Activated gamma-delta T cell treated with Interleukin-2 at 50 U/mL for 16 hours (primary cell): Measurements from ENCODE around the gene ANKRD28.

Experiments
- DNase-seq: peaks from one replicate; pipeline ENCODE4 v3.0.0-alpha.2; 2020

Gene ANKRD28

DNA sequence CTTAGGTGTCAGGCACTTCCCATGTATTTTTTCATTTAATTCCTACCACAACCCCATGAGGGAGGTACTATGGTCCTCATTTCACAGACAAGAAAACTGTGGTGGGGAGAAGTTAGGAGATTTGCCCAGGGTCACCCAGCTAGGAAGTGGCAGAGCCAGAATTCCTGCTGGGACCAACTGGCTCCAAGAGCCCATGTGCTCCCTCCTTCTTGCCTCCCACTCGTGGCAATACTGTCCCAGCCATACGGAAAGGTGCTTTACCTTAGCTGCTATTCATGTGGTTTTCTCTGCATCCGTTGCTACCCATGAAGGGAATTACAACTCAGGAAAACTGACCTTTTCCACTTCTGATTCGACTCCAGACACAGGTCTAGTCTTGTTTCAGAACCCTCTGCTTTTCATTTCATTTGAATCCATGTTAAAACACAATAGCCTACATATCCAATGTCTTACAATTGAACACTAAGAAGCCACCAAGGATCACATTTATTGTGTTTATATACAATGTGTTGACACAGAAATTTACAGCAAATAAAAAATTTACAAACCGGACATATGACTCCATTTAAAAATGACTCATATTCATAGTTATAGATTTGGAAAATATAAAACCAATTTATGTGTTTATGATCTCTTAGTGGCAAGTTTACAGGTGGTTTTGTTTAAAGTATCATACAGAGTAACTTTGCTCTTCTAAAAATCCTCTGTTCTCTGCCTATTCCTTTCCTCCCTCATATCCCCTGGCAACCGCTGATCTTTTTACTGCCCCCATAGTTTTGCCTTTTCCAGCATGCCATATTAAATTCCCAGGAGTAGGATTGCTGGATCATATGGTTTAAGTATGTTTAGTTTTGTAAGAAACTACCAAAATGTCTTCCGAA, 137.5 kb downstream of the ANKRD28 start:
- DNase-seq, result no peak

DNA sequence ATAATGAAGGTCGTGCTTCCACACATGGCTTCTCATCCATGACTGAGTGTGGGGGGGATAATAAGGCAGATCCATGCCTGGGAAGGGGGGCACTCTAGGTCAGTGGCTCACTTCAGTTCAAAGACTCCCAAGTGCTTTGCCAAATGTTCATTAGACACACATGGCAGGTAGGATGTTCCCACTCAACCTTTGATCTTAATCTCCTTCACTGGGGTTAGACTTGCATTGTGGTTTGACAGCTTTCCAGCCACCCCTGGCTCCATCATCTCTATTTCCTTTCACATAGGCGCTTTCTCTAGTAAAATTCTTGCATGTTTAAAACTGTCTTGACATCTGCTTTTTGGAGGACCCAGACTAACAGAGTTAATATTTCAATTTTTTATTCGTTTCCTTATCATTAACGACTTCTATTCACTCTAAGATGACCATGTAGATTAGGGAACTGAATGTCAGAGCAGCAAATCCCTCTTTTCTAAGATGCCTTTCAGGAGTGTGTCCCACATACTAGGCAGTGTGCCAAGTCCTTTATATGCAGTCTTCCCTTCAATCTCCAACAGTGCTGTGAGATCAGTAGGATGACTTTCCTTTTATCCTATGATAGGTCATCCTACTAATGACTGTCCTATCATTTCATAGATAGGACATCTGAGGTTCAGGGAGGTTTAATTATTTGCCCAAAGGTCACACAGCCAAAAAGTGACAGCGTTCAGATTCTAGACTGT, 138.4 kb downstream of the ANKRD28 start:
- DNase-seq, result no peak

GRCh38 chr3:15657016-15657415, 140.8 kb downstream of the ANKRD28 start:
- DNase-seq, result no peak

- DNase-seq, result no peak
Observed at GRCh38 chr3:15656342-15656741, 141.4 kb downstream of the ANKRD28 start.

DNA sequence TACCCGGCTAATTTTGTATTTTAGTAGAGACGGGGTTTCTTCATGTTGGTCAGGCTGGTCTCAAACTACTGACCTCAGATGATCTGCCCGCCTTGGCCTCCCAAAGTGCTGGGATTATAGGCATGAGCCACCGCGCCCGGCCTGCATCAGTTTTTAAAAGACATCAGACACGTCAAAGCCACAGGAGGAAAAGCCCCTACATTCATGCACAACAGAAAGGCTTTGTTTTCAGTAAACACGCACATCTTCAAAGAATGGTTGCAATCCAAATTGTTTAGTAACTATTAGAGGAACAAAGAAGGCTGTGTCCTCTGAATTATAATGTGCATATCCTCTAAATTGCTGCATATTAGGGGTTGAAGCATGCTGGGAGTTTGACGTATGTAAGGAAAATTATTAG, 142.9 kb downstream of the ANKRD28 start:
- DNase-seq, result no peak

DNA sequence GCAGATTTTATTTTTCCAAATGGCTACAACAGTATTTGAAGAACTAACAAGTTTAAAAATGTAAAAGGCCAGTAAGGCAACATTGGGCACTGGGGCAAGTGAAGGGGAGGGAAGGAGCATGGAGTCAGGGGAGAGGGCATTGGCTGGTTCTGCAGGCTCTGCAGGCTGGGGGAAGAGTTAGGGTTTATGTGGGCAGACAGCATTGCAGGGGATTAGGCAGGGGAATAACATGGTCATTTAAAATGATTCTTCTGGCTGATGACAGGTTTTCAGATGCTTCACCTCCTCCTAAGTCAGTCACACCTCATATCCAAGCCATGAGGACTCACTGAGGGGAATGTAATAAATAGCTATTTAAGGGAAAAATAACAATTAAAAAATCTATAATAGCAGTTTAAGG, 143.7 kb downstream of the ANKRD28 start:
- DNase-seq, result no peak

GRCh38 chr3:15653321-15653720, 144.5 kb downstream of the ANKRD28 start:
- no peak for DNase-seq

DNA sequence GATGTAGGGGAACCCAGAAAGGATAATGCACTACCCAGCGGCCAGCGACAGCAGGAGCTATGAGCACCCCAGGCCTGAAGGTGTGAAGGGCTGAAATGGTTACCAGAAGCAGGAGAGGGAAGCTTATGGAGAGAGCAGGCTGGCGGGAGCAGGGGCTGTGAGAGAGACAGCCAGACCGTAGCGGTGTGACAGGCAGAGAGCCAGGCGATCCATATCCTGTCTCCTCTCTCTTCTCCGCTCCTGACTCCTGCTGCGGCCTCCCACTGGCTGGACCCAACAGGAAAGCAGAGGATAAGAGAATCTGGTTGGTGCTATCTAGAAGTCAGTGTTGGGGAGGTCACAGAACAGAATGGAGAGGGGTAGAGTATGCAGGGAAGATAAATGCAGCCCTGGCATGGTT, 146.4 kb downstream of the ANKRD28 start:
- DNase-seq, result no peak

DNA sequence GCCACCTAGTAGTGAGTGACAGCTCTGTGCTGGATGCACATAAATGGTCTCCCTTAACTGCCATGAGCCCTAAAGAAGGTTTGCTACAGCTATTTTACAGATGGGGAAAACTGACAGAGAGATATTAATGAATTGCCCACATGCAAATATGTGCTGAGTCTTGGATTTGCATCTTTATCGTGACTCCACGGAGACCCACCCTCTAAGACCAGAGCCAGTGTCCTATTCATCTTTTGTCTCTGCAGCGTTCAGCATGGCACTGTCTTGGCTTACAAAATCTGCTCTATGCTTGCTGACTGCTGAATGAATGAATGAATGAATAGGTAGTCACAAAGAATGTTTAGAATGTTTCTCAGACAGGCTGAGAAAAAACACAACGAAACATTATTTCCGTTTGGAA, 147.9 kb downstream of the ANKRD28 start:
- no peak for DNase-seq

DNA sequence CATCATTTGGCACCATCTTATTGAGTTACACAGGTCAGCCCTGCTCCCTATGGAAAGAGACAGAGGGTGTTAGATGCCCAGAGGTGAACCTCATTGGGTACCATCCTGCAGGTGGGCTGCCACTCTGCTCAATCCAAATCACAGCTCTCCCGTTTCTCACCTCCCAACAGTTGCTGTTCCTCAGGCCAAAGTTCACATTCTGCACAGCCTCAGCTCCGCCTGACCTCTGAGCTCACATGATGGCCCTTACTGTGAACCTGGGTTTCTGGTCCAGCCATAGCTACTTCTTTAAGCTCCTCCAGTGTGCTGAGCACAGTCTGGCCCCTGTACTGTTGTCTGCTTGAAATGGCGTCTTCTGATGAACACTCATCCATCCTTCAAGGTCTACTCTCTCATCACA, 148.4 kb downstream of the ANKRD28 start:
- no peak for DNase-seq

DNA sequence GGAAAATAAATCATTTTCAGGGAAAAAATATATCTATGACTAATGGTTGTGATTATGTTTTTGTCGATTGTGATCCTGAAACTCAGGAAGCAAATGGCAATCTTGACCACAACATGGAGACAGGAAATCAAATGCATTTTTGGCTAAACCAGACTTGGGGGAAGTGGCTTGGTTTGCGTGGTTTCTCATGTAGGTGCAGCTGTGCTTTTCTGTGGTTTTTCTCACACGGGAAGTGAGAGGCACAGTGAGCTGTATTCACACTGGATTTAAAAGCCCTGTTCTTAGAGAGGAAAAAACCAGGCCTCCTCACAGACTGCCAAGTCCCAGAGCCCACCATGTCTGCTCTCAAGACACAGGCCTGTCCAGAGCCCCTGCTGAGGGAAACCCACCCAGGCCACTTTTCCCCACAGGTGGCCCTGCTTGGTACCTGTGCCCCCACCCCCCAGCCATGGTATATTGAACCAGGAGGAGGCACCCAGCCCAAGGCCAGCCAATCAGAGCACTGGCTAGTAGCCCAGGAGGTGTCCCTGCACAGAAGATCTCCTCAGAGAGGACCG, 150.1 kb downstream of the ANKRD28 start:
- DNase-seq, result peak; percentile 45

- DNase-seq, result no peak
Observed at GRCh38 chr3:15646851-15647511, 150.8 kb downstream of the ANKRD28 start.

GRCh38 chr3:15645740-15646501, 151.9 kb downstream of the ANKRD28 start:
- DNase-seq, result no peak

DNA sequence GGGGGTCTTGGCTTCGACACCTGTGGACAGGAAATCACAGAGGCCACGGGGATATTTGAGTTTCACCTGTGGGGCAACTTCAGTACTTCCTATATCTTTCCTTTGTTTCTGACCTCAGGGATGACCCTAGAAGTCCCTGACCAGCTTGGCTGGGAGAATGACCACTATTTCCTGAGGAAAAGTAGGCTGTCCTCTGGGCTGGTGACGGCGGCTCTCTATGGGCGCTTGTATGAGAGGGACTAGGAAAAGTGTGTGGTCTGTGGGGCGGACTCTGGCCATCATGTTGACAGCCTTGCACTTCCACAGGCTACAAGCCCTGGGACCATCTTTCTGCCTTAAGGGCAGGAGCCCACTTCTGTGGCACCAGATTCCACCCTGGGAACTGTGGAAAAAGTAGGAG, 152.5 kb downstream of the ANKRD28 start:
- no peak for DNase-seq

DNA sequence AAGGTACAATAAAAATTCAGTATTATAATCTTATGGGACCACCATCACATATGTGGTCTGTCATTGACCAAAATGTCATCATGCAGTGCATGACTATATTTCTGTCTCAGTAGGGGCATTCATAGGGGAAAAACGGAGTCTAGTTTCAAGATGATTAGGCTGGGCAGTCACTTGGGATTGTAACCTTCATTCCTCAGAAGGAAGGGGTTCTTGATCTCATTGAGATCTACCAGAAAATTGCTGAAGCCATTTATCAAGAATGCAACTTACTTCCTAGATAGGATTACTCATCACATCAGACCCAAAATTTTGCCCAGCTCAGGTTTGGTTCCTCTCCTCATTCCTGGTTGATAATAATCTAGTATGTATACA, 158.9 kb downstream of the ANKRD28 start:
- DNase-seq, result no peak

- DNase-seq, result no peak
Observed at GRCh38 chr3:15638193-15638890, 159.4 kb downstream of the ANKRD28 start.

- DNase-seq, result no peak
Observed at GRCh38 chr3:15637131-15637951, 160.4 kb downstream of the ANKRD28 start.

DNA sequence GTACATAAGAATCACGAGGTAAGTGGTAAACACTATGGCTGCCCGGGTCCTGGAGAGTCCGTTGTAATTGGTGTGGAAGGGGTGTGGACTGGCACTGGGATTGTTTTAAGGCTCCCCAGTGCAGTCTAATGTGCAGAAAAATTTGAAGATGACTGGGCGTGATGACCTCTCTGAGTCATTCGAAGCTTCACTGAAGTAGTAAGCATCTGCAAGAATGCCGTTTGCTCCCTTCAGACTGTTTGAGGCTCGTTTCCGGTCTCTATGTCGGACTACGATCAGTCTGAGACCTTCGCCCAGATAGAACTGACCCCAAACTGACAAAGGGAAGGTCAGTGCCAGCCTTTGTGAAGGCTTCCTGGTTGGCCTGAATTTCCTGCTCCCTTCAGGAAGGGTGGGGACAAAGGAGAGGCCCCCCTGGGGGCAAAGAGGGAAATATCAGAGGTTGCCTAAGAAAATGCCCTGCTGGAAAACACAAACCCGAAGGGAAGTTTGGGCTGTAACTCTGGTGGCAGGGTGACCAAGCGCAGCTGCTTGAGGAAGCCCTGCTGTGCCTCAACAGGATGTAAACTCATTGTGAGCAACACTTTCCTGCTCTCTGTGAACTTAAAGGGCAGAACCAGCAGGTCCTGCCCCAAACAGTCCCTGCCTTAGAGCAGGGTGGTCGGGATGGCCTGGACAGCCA, 161.6 kb downstream of the ANKRD28 start:
- DNase-seq, result no peak

- no peak for DNase-seq
Observed at GRCh38 chr3:15635121-15635661, 162.6 kb downstream of the ANKRD28 start.

- no peak for DNase-seq
Observed at GRCh38 chr3:15634671-15635070, 163.1 kb downstream of the ANKRD28 start.
